Glomerular visceral epithelial cell (primary cell): ENCODE results near the gene PXYLP1.

Experiments used
- DNase-seq: peaks from one replicate; pipeline ENCODE4 v3.0.0-alpha.2; 2016; ENCODE audit errors: extremely low spot score

PXYLP1 gene

DNA sequence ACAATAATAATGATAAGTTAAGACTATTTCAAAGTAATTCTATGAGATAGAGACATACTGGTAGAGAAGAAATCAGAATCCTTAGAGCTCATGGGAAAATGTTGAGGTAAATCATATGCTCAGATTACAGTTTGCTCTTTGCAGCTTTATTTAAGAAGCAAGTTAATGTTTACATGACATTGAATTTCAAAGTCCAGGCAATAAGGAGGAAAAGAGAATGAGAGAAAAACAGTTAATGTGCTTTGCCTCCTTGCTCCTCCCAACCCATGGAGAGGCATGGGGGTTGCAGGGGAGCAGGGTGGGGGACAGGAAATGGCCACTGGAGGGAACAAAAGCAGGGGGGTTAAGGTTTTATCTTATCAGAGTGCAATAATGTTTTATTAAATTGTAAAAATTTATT, 94.5 kb downstream of the PXYLP1 start:
- no peak for DNase-seq

DNA sequence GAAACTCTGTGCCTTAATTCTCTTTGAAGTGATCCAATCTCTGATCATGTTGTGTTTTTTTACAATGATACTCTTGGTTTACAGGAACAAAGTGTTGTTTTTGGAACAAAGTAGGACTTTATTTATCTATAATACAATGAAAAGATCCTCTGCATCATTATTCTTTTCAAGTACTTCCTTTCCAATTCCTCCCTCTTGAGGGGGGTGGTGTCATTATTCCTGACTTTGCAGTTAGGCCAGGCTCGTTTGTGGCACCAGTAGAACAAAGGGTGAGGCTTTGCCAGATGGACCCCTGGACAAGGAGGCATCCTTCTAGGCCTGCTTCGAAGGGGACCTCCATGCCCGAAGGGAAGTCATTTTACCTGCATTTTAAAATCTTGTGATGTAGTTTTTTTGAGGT, 95.0 kb downstream of the PXYLP1 start:
- DNase-seq = no peak

DNA sequence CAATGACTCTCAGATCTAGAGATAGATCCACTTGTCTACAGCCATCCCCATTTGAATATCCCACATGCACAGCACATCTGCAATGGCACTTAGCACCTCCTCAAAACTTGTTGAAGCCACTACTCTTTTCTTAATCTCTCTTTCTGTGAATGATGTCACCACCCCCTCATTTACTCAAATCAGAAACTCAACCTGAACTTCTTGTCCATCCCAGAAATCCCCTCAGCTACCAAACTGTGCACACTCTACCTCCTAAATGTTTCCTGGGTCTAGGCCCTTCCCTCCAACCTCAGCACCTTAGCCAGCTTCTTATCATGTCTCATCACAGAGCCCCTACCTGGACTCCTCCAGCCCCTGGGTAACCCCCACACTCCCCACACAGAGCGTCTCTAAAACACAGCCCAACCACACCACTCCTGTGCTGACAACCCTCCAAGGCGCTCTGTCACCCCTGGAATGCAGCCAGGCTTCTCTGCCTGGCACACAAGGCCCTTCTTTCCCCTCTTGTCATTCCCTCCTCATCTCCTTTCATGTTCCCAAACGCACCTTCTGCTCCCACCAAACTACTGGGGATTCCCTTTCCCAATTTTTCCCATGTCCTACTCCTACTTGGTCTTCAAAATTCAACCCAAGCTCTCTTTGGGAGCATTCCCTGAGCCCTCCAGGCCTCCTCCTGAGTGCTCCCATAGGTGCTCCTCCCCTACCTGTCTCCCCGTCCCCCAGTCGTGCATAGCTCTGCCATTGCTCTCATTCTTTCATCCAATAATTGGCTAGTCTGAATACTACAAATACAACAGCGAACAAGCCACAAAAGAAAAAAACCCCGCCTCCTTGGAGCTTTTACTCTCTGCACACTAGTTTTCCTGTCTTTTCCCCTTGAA, 96.9 kb downstream of the PXYLP1 start:
- DNase-seq = no peak

DNA sequence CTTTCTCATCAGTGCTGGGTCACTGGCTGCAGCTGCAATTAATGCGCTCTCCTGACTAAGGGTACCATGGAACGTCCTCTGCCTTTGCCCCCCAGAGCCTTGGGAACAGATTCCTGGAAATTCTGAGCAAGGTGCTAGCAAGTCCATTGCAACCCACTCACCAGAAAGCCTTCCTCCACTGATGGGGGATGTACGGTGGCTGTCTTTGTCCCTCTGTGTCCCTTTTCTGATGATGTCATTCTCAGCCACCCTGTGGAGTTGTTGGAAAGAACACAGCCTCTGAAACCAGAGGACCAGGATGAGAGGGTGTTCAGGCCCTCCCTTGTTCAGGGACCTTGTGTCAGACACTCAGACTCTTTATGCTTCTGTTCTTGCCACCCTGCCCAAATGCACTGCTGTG, 98.6 kb downstream of the PXYLP1 start:
- no peak for DNase-seq

DNA sequence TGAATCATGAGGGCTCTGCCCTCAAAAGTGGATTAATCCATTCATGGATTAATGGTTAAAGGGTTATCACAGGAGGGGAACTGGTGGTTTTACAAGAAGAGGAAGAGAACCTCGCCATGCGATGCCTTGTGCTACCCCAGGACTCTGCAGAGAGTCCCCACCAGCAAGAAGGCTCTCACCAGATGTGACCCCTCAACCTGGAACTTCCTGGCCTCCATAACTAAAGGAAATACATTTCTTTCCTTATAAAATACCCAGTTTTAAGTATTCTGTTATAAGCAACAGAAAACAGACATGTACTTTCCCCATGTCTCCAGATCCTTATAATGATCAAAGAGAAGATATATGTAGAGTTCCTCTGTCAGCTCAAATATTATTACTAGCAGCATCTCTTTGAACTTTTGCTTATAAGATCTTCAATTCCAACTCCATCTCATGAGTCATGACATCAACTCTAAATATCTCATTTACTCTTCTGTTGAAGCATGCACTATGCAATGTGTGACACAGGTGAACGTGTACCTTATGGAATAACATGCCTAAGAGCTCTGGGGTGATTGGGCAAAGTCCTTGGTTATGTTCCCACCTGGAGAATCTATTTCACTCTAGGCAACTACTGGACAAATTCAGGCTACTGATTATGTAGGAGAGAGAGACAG, 99.2 kb downstream of the PXYLP1 start:
- DNase-seq = no peak

DNA sequence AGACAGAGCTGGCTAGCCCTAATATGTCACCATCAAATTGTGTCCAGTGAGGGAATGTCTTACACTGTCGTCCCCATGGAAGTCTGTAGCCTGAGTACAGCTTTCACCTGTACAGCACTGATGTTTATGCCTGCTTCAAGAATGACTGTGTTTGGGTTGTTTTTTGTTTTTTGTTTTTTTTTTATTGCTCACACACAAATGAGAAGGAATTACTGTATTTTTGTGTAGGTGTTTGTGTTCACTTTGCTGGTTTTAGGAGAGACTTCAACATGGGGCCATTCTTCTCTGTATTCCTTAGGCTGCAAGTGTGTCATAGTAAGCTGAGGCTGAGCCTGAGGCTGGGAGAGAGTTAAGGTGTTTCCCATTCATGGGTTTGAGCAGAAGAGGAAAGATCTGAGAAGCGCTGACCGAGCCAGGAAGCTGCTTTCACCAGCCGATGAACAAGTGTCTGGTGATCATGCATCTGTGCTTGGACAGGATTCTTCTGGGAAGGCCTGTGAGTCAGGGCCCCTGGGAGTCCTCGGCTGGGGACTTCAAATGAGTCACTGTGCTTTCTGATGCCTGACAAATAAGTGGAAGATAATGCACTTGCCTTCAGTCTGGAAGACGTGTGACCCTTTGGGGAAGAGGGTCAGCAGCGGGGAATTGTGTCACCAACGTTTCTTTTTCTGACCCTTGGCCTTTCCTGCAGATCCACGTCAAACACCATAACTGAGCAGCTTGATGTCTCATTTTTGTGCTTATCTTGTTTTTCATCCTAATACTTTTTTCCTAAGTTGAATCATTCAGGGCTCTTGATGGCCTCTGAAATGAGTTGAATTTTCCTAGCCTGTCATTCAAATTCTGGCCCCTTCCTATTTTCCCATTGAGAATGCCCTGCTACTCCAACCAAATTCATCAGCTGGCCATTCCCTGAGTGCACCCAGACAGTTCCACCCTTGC, 100.0 kb downstream of the PXYLP1 start:
- peak; percentile 95 for DNase-seq

DNA sequence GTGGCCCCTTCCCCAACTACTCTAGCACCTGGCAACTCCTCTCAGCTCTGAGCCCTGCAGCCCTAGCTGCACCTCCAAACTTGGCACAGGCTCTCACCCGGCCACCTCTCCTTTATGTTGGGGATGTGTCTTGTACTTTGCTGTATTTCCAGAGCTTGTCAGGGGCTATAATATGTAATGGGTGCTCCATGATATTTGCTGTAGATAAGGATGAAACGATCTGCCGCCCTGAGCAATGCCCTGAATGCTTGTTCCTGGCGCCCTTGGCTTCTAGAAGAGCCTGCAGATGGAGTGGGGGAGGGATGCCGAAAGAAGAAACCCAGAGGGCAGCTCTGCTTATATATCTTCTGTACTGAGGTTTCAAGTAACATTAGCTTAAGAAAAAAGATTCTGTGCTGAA, 100.8 kb downstream of the PXYLP1 start:
- DNase-seq = no peak

DNA sequence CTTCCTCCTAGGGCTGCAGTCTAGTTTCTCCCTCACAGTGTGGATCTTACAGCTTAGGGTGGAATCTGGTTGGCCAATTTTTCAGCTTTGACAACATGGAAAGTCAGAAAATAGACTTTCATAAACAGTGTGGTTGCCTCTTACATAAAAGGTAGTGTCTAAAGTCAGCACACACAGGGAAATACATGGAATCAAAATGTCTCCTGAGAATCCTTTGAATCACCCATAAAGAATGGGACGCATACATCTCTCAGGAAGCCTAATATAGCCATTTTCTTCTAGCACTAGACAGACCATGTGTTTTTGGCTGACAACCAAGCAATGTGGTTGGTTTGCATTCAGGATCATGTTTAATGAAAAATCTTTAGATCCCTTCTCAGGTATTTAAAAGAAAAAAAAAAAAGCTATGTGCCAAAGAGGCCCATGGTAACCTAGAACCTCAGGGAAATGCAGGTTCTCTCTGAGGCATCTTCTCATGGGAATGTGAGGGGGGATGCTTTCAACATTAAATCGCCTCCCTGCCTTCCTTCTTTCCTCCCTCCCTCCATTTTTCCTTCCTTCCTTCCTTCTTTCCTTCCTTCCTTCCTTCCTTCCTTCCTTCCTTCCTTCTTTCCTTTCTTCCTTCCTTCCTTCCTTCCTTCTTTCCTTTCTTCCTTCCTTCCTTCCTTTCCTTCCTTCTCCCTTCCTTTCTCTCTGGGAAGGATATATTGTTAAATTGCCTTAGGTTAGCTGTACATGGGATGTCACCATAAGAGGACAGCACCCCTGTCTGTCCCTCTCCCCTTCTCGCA, 102.4 kb downstream of the PXYLP1 start:
- peak; percentile 33 for DNase-seq

DNA sequence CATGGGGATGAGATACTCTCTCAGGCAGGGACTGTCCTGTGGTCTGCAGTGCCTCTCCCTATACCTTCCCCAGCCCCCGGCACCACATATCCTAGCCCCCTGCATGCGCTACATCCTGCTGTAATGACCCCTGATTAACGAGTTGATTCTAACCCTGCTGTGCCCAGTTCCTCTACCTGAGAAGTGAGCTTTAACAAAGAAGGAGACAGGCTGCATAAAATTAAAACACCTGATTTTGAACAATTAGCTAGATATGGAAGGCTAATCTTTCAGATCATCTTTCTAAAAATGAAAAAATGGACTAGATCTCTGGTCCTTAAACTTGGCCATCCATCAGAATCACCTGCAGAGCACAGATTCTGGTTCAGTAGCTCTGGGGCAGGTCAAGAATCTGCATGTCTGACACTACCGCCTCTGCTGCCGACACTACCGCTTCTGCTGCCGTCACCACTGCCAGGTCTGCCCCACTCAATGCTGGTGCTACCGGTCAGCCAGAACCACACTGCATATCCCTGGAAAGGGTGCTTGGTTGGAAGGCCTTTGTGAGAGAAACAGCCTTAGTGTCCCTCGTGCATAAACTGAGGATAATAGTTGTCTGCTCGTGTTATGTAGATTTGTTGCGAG, 103.1 kb downstream of the PXYLP1 start:
- DNase-seq = no peak

DNA sequence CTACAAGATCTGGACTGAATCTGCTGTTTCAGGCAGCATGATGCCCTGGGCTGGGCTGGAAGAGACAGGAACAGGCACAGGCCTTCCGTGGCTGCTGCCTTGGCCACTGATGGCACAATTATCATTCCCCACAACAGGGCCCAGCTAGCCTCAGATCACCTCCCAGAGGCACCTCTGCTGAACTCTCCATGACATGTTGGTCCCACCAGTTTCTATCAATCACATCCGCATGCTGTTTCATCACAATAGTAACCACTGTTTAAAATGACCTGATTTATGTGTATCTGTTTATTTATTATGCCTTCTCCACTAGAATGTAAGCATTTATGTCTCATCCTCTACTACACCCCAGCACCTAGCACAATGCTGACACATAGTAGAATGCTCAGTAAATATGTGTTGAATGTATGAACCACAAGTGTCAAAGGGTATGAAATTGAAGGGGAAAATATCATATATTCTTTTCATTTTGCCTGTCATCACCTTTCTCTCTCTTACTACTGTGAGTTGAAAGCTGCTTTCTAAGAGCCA, 104.0 kb downstream of the PXYLP1 start:
- DNase-seq = no peak

DNA sequence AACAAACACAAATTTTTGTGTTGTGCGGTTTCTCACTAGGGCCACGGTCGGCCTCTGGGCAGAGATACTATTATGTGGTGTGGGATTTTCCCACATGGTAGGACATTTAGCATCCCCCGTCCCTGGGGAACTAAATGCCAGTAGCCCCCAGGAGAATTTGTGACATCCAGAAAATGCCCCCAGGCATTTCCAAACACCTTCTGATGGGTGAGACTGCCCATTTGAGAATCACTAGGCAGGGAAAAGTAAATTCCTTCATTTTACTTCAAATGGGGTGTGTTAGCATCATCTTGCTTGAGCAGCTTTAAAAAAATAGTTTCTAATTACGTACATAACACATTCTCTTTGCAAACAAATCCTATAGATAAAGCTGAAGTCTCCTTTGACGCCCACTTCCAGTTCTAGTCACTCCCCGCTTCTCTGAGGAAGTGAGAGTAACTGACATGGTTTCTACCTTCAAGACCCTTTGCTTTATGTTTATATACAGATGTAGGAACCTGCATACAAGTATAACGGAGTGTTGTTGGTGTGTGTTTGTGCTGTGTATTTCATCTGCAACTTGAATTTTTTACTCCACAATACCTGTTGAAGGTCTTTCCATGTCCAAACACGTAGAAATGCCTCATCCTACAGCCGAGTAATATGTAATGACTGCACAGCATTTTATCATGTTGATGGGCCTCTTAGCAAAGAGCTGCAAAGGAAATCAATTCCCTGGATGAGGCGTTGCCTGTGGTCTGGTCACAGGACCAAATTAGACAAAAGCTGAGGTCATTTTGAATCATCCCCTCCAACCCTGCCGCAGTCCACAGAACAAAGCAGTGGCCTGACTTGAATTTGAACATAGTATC, 105.3 kb downstream of the PXYLP1 start:
- DNase-seq = peak; percentile 85

DNA sequence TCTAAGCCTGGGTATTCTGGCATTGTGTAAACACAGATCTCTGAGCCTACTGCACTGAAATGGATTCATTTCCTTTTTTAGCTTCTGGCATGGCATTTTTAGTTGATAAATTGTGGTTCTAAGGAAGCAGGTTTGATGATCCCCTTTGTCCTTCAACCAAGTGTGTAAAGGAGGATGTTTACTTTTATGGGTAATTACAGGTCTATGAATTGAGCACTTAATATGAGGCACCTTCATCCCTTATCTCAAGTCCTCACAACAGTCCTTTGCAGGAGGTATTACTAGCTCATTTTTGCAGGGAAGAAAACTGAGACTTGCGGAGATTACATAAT, 105.9 kb downstream of the PXYLP1 start:
- DNase-seq = no peak

DNA sequence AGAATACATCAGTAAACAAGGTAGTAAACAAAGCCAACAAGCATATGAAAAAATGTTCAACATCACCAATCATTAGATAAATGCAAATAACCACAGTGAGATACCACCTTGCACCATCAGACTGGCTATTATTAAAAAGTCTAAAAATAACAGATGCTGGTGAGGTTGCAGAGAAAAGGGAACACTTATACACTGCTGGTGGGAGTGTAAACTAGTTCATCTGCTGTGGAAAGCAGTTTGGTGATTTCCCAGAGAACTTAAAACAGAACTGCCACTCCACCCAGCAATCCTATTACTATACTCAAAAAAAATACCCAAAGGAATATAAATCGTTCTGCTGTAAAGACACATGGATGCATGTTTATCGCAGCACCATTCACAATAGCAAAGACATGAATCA, 106.4 kb downstream of the PXYLP1 start:
- DNase-seq = no peak

DNA sequence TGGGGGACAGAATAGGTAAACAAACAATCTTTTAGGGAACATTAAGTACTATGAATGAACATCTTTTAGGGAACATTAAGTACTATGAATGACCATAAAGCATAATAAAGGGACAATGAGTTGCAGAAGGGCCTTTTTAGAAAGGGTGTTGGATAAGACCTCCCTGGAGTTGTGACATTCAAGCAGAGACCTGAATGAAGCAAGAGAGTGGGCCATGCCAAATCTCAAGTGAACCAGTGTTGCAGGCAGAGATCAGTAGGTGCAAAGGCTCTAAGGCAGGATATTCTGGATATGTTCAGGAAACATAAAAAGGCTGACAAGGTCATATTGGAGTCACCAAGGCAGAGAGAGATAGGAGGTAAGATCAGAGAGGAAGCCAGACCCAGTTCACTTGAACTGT, 107.3 kb downstream of the PXYLP1 start:
- no peak for DNase-seq

DNA sequence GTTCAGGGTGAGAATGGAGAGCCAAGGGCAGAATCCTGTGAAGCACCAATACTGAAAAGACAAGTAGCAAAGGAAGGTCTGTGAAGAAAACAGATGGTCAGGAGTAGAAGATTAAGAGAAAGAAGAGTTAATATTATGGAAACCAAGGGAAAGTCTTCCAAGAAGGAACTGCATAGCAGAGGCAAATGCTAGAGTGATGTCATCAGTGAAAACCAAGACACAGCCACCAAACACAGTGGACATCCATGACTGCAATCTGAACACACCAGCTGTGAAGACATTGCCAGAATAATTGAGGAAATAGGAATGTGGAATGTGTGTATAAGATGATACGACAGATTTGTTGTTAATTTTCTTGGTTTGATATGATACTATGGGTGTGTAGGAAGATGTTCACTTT, 109.9 kb downstream of the PXYLP1 start:
- no peak for DNase-seq

DNA sequence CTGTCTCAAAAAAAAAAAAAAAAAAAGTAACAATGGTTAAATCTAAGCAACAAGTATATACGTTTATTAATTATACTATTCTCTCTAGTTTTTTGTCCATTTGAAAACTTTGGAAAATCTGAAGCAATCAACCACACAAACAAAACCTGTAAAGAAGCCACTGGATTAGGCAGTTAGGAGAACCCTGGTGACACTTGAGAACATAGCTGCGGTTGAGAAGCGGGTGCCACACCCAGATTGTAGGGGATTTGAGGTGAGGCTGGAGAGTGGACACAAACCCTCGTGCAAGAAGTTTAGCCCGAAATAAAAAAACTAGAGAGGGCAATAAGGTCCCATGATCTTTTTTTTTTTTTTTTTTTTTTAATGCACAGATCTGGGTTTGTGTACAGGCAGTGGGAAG, 110.8 kb downstream of the PXYLP1 start:
- no peak for DNase-seq

DNA sequence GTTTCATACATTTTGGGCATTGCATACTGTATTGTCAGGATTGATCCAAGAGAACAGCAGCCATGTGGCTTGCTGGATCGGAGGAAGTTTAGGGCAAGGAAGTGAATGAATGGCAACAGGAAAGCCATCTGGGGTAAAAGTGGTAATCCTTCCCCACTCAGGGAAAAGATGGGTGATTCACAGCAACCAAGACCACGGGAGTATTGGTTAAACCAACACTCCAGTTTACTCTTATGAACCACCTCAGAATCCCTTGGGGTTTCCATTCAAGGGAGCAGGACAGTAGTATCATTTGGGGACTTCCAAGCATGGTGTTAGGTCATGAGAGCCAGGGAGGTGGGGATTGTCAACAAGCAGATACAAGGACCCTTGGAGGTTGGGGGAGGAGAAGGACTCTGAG, 111.5 kb downstream of the PXYLP1 start:
- DNase-seq = no peak

DNA sequence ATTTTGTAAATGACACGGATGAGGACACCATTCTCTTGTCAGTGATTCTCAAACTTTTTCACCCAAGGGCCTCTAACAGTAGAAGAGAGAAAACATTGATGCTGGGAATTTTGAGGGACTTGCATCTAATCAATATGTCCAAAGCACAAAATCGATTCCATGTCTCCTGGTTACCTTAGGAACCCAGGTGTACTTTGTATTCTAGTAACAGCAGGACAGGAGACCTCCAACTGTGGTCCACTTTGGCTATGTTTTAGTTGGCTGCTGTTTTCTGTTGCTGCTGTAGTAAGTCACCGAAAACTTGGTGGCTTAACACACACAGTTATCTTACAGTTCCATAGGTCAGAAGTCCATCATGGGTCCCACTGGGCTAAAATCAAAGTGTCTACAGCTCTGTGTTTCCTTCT, 112.2 kb downstream of the PXYLP1 start:
- no peak for DNase-seq
